ENCODE results near the gene DVL3. TPM values are rescaled to one million over a fixed set of nuclear protein-coding genes. Genes with fewer than 3 reads are reported as not detected.

DVL3 gene
- total and polyA plus RNA-seq, 10 of the 15 experiments (the other 5 are each of a cell fraction or from before 2014, with no cell fraction given) = 2.2 to 39.7 (median 14.5) TPM

- no peak for TF ChIP-seq STAT1 (conservative IDR thresholded peaks at IDR 0.05)
- TF ChIP-seq TCF12 (IDR thresholded peaks at IDR 0.05; ENCODE audit: low read depth, low read length) = 0 out of 2 replicates have a peak, but pooled peaks have one; percentile 28
- TF ChIP-seq ZNF24 (IDR thresholded peaks at IDR 0.05) = no peak
- no peak for TF ChIP-seq SMC3 (IDR thresholded peaks at IDR 0.05; ENCODE audit: borderline replicate concordance, low read length)
- TF ChIP-seq TCF7 (IDR thresholded peaks at IDR 0.05; ENCODE audit: borderline replicate concordance) = no peak
- no peak for TF ChIP-seq GABPA (IDR thresholded peaks at IDR 0.05; ENCODE audit: low read depth)
- TF ChIP-seq ESRRA (IDR thresholded peaks at IDR 0.05; ENCODE audit: low read length) = no peak
- peak; percentile 95 for TF ChIP-seq MEF2B (IDR thresholded peaks at IDR 0.05; ENCODE audit: partially characterized antibody, poor library complexity, severe bottlenecking)
These were observed 1.4 kb downstream of the DVL3 start (continued) for GRCh38 chr3:184156522-184156955.

DNA sequence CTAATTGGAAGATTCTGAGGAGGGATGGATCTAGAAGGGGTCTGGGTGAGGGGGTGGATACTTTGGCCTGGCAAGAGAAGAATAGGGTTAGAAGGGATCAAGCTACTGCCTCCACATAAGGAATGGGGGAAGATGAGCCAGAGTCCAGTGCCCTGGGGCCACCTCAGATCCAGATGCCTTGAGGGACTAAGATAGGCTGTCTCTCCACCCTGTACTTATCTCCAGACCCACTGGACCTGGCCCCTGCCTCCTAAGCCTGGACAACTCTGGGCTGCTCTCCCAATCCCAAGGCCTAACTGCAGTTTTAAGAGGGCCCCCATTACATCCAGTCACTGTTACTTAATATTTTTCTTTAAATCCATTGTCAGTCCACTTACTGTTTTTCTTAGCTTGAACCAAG is 2.0 kb downstream of the DVL3 start:
- FAIRE-seq (no peak), ATAC-seq (no peak), DNase-seq (ENCODE audit: low read depth, low spot score) (no peak)
- Histone ChIP-seq H4K20me1 (ENCODE audit: control insufficient read depth, insufficient read depth) (no peaks in the 10 kb centered on the region), H3K4me1 (ENCODE audit: control insufficient read depth, insufficient read depth, low read length) (peaks cover 9% of the 10 kb centered on the region), H3K9ac (ENCODE audit: control insufficient read depth, insufficient read depth, low read length) (peak overlapping the region; percentile 88), H3K4me2 (ENCODE audit: control insufficient read depth, insufficient read depth) (peak overlapping the region; percentile 78), H3K27me3 (replicated peaks in 1 of 2; ENCODE audit: control insufficient read depth in 2 of 2, insufficient read depth in 2 of 2, low read length in 1 of 2) (no peaks in the 10 kb centered on the region), H3K9me3 (replicated peaks; ENCODE audit: control insufficient read depth, insufficient read depth, low read length) (no peaks in the 10 kb centered on the region), H3K36me3 (ENCODE audit: control insufficient read depth in 2 of 2, insufficient read depth in 2 of 2, low read length in 1 of 2) (no peaks in the 10 kb centered on the region), H2AFZ (ENCODE audit: control insufficient read depth, low read depth, low read length) (no peak overlapping the region), H3K4me3 (peak overlapping the region; percentile 82), H3K79me2 (ENCODE audit: control insufficient read depth, insufficient read depth, low read length) (peaks cover 42% of the 10 kb centered on the region), H3K27ac (ENCODE audit: control insufficient read depth, insufficient read depth) (peak overlapping the region; percentile 35; the same call in 1 of the 2 replicates)
- TF ChIP-seq ZNF24 (IDR thresholded peaks at IDR 0.05) = no peak
- TF ChIP-seq MTA3 (IDR thresholded peaks at IDR 0.05; ENCODE audit: borderline replicate concordance, low read length) = no peak
- TF ChIP-seq SKIL (IDR thresholded peaks at IDR 0.05; ENCODE audit: low read depth, poor library complexity, severe bottlenecking) = no peak
- TF ChIP-seq RB1 (IDR thresholded peaks at IDR 0.05; ENCODE audit: borderline replicate concordance) = no peak
- no peak for TF ChIP-seq TBL1XR1 (IDR thresholded peaks at IDR 0.05; ENCODE audit: low read depth, low read length)
- ChIA-PET POLR2A (interaction anchor here (1.2 to 2.4 kb wide), 4 partner anchors 18 to 29 kb away, joined by 3 to 7 read pairs (median 6); partner anchors contain the start of genes ABCF3 and AP2M1), CTCF (interaction anchor here (1.3 kb wide), 1 partner anchor 16 kb away, joined by 4 read pairs; no protein-coding TSS in a partner anchor), RAD21 (ENCODE audit: unreplicated experiment) (interaction anchor here (2.1 to 2.2 kb wide), 2 partner anchors 22 to 29 kb away, joined by 7 to 10 read pairs; partner anchors contain the start of genes ABCF3 and EIF2B5), SMC1A (ENCODE audit: uncharacterized antibody, unreplicated experiment) (interaction anchor here (0.9 to 1.6 kb wide), 3 partner anchors 17 to 24 kb away, joined by 3 to 4 read pairs (median 3); partner anchors contain the start of gene AP2M1)
- intact Hi-C loops (cut with micrococcal nuclease; ENCODE audit: unreplicated experiment) (no loop called here), in situ Hi-C loops (cut with MboI) (no loop called here)
- BruUV-seq (replicated peaks) = no TSS peak
